ENCODE data around the gene SLC25A46. TPM values are rescaled to one million over a fixed set of nuclear protein-coding genes. Genes with fewer than 3 reads are reported as not detected.
"Not testable (repeated sequence)": the region's sequence is repeated elsewhere in the genome, so short reads cannot be mapped to it uniquely, and the experiment has no call there.

Gene SLC25A46
- 10 to 100 TPM; 41.2 to 45.6 TPM for total RNA-seq

DNA sequence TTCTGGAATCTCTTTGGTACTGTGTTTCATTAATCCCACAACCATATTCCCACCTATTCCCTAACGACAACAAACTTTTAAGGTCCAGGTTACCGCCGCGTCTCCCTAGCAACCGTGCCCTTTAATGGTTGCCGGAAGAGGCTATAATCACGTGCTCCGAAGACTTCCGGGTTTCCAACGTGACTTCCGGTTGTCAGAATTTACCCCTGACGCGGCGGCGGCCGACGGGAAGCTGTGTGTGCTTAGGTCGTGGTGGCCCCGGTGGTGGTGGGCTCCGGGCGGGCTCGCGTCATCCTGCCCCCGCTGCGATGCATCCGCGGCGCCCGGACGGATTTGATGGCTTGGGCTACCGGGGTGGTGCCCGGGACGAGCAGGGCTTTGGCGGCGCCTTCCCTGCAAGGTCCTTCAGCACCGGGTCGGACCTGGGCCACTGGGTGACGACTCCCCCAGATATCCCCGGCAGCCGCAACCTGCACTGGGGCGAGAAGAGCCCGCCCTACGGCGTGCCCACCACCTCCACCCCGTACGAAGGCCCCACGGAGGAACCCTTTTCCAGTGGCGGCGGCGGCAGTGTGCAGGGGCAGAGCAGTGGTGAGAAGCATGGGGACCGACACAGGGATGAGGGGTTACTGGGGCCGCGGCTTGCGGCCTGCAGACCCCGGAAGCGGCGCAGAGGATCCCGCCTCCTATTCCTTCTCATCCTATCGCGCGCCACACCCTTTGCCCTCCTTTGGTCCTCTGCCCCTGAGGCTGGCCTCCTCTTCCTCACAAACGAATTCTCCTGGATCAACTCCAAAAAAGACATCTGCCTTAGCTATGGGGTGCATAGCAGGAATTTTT, at the start of gene SLC25A46:
SLC25A46 (plus strand) TSS at position 196 of the 840 bp plus-strand sequence; CDS start at position 309, 113 bp downstream.
- Mint-ChIP-seq H3K4me1 (peaks cover 19% of the 10 kb centered on the region), H3K36me3 (peaks cover 3% of the 10 kb centered on the region), H3K27ac (peak within 1 kb of the TSS; percentile 93), H3K9me3 (no peaks in the 10 kb centered on the region), H3K27me3 (peaks cover 10% of the 10 kb centered on the region), H3K4me3 (peak within 1 kb of the TSS; percentile 95)
- ATAC-seq (ENCODE audit: low read depth) (peak; percentile 86), DNase-seq (peak; percentile 90)
- POLR2A ChIA-PET = interaction anchor here (1.0 to 2.7 kb wide), 7 partner anchors 8 to 353 kb away, joined by 3 to 11 read pairs (median 7); partner anchors contain the start of genes TMEM232 and WDR36

DNA sequence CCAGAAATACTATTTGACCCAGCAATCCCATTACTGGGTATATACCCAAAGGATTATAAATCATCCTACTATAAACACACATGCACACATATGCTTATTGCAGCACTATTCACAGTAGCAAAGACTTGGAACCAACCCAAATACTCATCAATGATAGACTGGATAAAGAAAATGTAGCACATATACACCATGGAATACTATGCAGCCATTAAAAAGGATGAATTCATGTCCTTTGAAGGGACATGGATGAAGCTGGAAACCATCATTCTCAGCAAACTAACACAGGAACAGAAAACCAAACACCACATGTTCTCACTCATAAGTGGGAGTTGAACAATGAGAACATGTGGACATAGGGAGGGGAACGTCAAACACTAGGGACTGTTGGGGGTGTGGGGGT, 48.2 kb upstream of the SLC25A46 start:
- H3K4me1 Mint-ChIP-seq; ATAC-seq (ENCODE audit: low read depth); H3K9me3 Mint-ChIP-seq; DNase-seq; H3K27ac Mint-ChIP-seq; H3K36me3 Mint-ChIP-seq; H3K27me3 Mint-ChIP-seq; POLR2A ChIA-PET; H3K4me3 Mint-ChIP-seq: not testable (repeated sequence)

DNA sequence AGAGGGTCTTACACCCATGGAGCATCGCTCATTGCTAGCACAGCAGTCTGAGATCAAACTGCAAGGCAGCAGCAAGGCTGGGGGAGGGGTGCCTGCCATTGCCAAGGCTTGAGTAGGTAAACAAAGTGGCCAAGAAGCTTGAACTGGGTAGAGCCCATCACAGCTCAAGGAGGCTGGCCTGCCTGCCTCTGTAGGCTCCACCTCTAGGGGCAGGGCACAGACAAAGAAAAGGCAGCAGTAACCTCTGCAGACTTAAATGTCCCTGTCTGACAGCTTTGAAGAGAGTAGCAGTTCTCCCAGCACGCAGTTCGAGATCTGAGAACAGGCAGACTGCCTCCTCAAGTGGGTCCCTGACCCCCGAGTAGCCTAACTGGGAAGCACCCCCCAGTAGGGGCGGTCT, 46.1 kb upstream of the SLC25A46 start:
- DNase-seq; H3K27me3 Mint-ChIP-seq; H3K27ac Mint-ChIP-seq; H3K36me3 Mint-ChIP-seq; ATAC-seq (ENCODE audit: low read depth); H3K4me1 Mint-ChIP-seq; POLR2A ChIA-PET; H3K9me3 Mint-ChIP-seq; H3K4me3 Mint-ChIP-seq: not testable (repeated sequence)

GRCh38 chr5:110702300-110702699, 36.5 kb upstream of the SLC25A46 start:
- ATAC-seq (ENCODE audit: low read depth) = no peak
- no peak overlapping the region for H3K27ac Mint-ChIP-seq
- POLR2A ChIA-PET = no interaction called here

GRCh38 chr5:110702704-110703103, 36.1 kb upstream of the SLC25A46 start:
- Mint-ChIP-seq H3K27me3 (no peaks in the 10 kb centered on the region), H3K4me1 (no peaks in the 10 kb centered on the region), H3K9me3 (no peaks in the 10 kb centered on the region), H3K27ac (no peak overlapping the region), H3K4me3 (no peak overlapping the region), H3K36me3 (no peaks in the 10 kb centered on the region)
- ATAC-seq (ENCODE audit: low read depth) (no peak), DNase-seq (no peak)
- POLR2A ChIA-PET = no interaction called here

More at GRCh38 chr5:110702300-110702699, 36.5 kb upstream of the SLC25A46 start:
- Mint-ChIP-seq H3K4me3 (no peak overlapping the region), H3K36me3 (no peaks in the 10 kb centered on the region), H3K9me3 (peaks cover 2% of the 10 kb centered on the region), H3K27me3 (no peaks in the 10 kb centered on the region), H3K4me1 (no peaks in the 10 kb centered on the region)
- no peak for DNase-seq

- POLR2A ChIA-PET = no interaction called here
- DNase-seq (no peak), ATAC-seq (ENCODE audit: low read depth) (no peak)
- no peaks in the 10 kb centered on the region for H3K4me1 Mint-ChIP-seq
- no peak overlapping the region for H3K27ac Mint-ChIP-seq
- no peaks in the 10 kb centered on the region for H3K27me3 Mint-ChIP-seq
- no peaks in the 10 kb centered on the region for H3K36me3 Mint-ChIP-seq
- H3K4me3 Mint-ChIP-seq = no peak overlapping the region
- H3K9me3 Mint-ChIP-seq = no peaks in the 10 kb centered on the region
Observed at GRCh38 chr5:110703481-110703880, 35.3 kb upstream of the SLC25A46 start.

GRCh38 chr5:110705349-110705748, 33.5 kb upstream of the SLC25A46 start:
- POLR2A ChIA-PET = no interaction called here
- Mint-ChIP-seq H3K27me3 (peaks cover 3% of the 10 kb centered on the region), H3K27ac (no peak overlapping the region), H3K4me1 (no peaks in the 10 kb centered on the region), H3K36me3 (no peaks in the 10 kb centered on the region), H3K4me3 (no peak overlapping the region), H3K9me3 (peaks cover 3% of the 10 kb centered on the region)
- no peak for DNase-seq
- no peak for ATAC-seq (ENCODE audit: low read depth)

GRCh38 chr5:110707260-110707844, 31.5 kb upstream of the SLC25A46 start:
- H3K4me1 Mint-ChIP-seq = no peaks in the 10 kb centered on the region
- peaks cover 3% of the 10 kb centered on the region for H3K9me3 Mint-ChIP-seq
- H3K4me3 Mint-ChIP-seq = no peak overlapping the region
- ATAC-seq (ENCODE audit: low read depth) = no peak
- H3K27ac Mint-ChIP-seq = no peak overlapping the region
- H3K36me3 Mint-ChIP-seq = no peaks in the 10 kb centered on the region
- peaks cover 3% of the 10 kb centered on the region for H3K27me3 Mint-ChIP-seq
- POLR2A ChIA-PET = no interaction called here
- DNase-seq = no peak

GRCh38 chr5:110716247-110717245, 22.3 kb upstream of the SLC25A46 start:
- no peaks in the 10 kb centered on the region for H3K9me3 Mint-ChIP-seq
- no peaks in the 10 kb centered on the region for H3K4me1 Mint-ChIP-seq
- ATAC-seq (ENCODE audit: low read depth) (no peak), DNase-seq (no peak)
- H3K27me3 Mint-ChIP-seq = peaks cover 6% of the 10 kb centered on the region
- H3K4me3 Mint-ChIP-seq = no peak overlapping the region
- POLR2A ChIA-PET = no interaction called here
- no peak overlapping the region for H3K27ac Mint-ChIP-seq
- H3K36me3 Mint-ChIP-seq = no peaks in the 10 kb centered on the region

GRCh38 chr5:110718311-110718710, 20.5 kb upstream of the SLC25A46 start:
- Mint-ChIP-seq H3K27ac (no peak overlapping the region), H3K4me3 (no peak overlapping the region), H3K27me3 (peaks cover 6% of the 10 kb centered on the region), H3K4me1 (no peaks in the 10 kb centered on the region), H3K9me3 (no peaks in the 10 kb centered on the region), H3K36me3 (no peaks in the 10 kb centered on the region)
- DNase-seq (no peak), ATAC-seq (ENCODE audit: low read depth) (no peak)
- POLR2A ChIA-PET = no interaction called here

DNA sequence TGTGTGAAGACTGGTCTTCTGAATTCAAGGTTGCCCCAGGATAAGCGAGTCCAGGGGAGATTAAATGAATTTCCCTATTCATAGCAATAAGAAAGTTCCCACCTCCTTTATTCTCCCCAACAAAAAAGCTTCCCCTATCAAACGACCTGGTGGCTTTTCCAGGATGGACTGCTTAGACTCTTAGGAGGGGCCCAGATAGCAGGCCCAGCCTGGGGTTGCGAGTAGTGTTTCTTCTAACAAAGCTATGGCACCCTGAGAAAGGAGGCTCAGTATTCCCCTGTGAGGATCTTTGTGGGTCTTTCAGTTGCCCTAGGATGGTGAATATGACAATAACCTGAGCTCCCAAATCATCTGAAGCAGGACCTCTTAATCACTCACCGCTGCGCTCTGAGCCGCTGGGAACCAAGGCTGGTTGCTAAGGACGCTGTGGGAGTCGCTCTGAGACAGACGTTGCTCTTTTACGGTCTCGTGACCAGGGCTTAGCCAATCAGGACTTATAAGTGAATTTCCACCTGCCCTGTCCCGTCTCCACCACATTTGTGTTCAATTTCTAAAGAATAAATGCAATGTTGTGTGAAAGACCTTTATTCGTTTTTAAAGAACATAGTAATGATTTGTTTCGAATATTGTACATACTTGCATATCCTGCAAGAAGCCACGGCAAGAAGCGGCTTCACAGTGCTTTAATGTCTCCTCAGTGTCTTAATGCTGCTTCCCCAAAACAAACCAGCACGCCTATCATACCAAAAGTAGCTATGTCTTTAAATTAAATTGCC, 12.4 kb upstream of the SLC25A46 start, which contains the start of gene TMEM232:
TMEM232 (minus strand) TSS at position 423 of the 776 bp plus-strand sequence. CDS start 59,319 bp downstream, outside the sequence.
- DNase-seq (peak; percentile 65), ATAC-seq (ENCODE audit: low read depth) (peak; percentile 100)
- no peaks in the 10 kb centered on the region for H3K36me3 Mint-ChIP-seq
- no peaks in the 10 kb centered on the region for H3K27me3 Mint-ChIP-seq
- peak within 1 kb of the TSS; percentile 77 for H3K4me3 Mint-ChIP-seq
- H3K9me3 Mint-ChIP-seq = no peaks in the 10 kb centered on the region
- peaks cover 4% of the 10 kb centered on the region for H3K4me1 Mint-ChIP-seq
- POLR2A ChIA-PET = interaction anchor here (1.4 kb wide), 1 partner anchor 12 kb away, joined by 7 read pairs; the partner anchor contains the start of gene SLC25A46
- peak within 1 kb of the TSS; percentile 45 for H3K27ac Mint-ChIP-seq

DNA sequence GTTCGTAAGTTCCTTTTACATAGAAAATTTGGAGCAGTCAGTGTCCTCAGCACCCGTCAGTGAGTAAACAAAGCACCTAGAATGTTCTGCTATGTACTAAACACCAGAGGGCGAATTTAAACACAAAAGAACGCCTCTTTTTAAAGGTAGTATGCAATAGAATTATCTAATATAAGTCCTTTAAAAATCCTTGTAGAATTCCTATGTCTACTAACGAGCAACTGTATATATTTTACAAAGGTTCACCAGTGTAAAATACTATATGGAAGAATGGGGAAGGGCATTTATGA, 11.8 kb upstream of the SLC25A46 start:
- DNase-seq (no peak), ATAC-seq (ENCODE audit: low read depth) (peak; percentile 39)
- Mint-ChIP-seq H3K36me3 (no peaks in the 10 kb centered on the region), H3K27ac (peak overlapping the region; percentile 45), H3K4me1 (peaks cover 4% of the 10 kb centered on the region), H3K27me3 (no peaks in the 10 kb centered on the region), H3K4me3 (peak overlapping the region; percentile 77), H3K9me3 (no peaks in the 10 kb centered on the region)
- POLR2A ChIA-PET = interaction anchor here (1.4 kb wide), 1 partner anchor 11 kb away, joined by 7 read pairs; the partner anchor contains the start of gene SLC25A46

All from activated naive CD8-positive, alpha-beta T cell treated with anti-CD3 and anti-CD28 coated beads, Interleukin-2, amount 10 ng/mL, durations not matched to agents 7 days and 5 days (primary cell).